Effector memory CD4-positive, alpha-beta T cell (primary cell): ENCODE measurements around the gene GSTM3.
A peak's percentile ranks its signal among the peaks of the same experiment; 100 is the strongest.

Experiments
- DNase-seq, 3 donors: peaks; one replicate each; pipeline ENCODE4 v3.0.0-alpha.2; 2020
- H3K27ac ChIP-seq: 2 replicates; pipeline ENCODE4 v1.7.0; 2013; ENCODE audit warnings: mild to moderate bottlenecking, low read length, moderate library complexity; ENCODE audit not compliant: insufficient read depth, poor library complexity, severe bottlenecking
- H3K27me3 ChIP-seq: replicated peaks from 2 replicates; pipeline ENCODE4 v1.7.0; 2013; ENCODE audit warnings: mild to moderate bottlenecking, low read length; ENCODE audit not compliant: insufficient read depth, control insufficient read depth, poor library complexity, severe bottlenecking
- H3K36me3 ChIP-seq: 2 replicates; pipeline ENCODE4 v1.7.0; 2013; ENCODE audit warnings: mild to moderate bottlenecking, low read length, moderate library complexity; ENCODE audit not compliant: control insufficient read depth, insufficient read depth
- H3K4me1 ChIP-seq: 2 replicates; pipeline ENCODE4 v1.7.0; 2013; ENCODE audit warnings: low read length, mild to moderate bottlenecking; ENCODE audit not compliant: control insufficient read depth, insufficient read depth, poor library complexity, severe bottlenecking
- H3K4me3 ChIP-seq: 2 replicates; pipeline ENCODE4 v1.7.0; 2013; ENCODE audit warnings: low read length, low read depth, mild to moderate bottlenecking; ENCODE audit not compliant: insufficient read depth, poor library complexity, severe bottlenecking
- H3K9me3 ChIP-seq: 2 replicates; pipeline ENCODE4 v1.7.0; 2013; ENCODE audit warnings: mild to moderate bottlenecking, low read length, moderate library complexity; ENCODE audit not compliant: control insufficient read depth

GSTM3 gene

DNA sequence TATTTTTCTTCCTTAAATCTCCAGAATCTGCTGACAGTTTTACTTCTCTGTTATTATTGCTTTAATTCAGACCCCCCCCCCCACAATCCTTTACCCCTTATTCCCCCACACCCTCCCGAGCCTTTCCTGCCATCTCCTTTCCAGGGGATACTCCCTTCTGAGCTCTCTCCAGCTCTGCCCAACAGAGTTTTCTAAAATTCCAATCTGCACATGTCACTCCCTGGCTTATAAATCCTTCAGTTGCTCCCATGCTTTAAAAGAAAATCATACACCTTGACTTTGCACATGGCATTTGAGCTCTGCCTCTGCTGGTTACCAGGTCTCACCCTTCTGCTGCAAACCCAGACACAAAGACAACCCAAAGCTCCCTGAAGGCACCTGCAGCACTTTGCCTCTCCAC lies 34.6 kb upstream of the GSTM3 start:
- Histone ChIP-seq H3K9me3 (no peaks in the 10 kb centered on the region), H3K4me3 (no peak overlapping the region), H3K36me3 (no peaks in the 10 kb centered on the region), H3K4me1 (peaks cover 4% of the 10 kb centered on the region), H3K27me3 (no peaks in the 10 kb centered on the region), H3K27ac (no peak overlapping the region)
- no peak for DNase-seq

- Histone ChIP-seq H3K27ac (no peak overlapping the region), H3K4me1 (peaks cover 4% of the 10 kb centered on the region), H3K27me3 (no peaks in the 10 kb centered on the region), H3K9me3 (no peaks in the 10 kb centered on the region), H3K4me3 (no peak overlapping the region), H3K36me3 (no peaks in the 10 kb centered on the region)
- DNase-seq: no peak
Measured at GRCh38 chr1:109773900-109774485, 33.2 kb upstream of the GSTM3 start.

- no peaks in the 10 kb centered on the region for H3K9me3 ChIP-seq
- peak; percentile 32 to 55 (median 42) for DNase-seq
- H3K4me1 ChIP-seq: peaks cover 4% of the 10 kb centered on the region
- H3K36me3 ChIP-seq: no peaks in the 10 kb centered on the region
- no peak overlapping the region for H3K4me3 ChIP-seq
- H3K27ac ChIP-seq: no peak overlapping the region
- H3K27me3 ChIP-seq: no peaks in the 10 kb centered on the region
Measured at GRCh38 chr1:109773203-109773899, 32.5 kb upstream of the GSTM3 start.

- Histone ChIP-seq H3K27ac (no peak overlapping the region), H3K9me3 (no peaks in the 10 kb centered on the region), H3K27me3 (no peaks in the 10 kb centered on the region), H3K4me1 (peaks cover 4% of the 10 kb centered on the region), H3K4me3 (no peak overlapping the region), H3K36me3 (no peaks in the 10 kb centered on the region)
- DNase-seq: no peak
Measured at GRCh38 chr1:109772658-109773202, 31.9 kb upstream of the GSTM3 start.

- Histone ChIP-seq H3K27me3 (no peaks in the 10 kb centered on the region), H3K36me3 (no peaks in the 10 kb centered on the region), H3K4me3 (no peak overlapping the region), H3K27ac (no peak overlapping the region), H3K9me3 (no peaks in the 10 kb centered on the region), H3K4me1 (peaks cover 4% of the 10 kb centered on the region)
- DNase-seq: no peak
Measured at GRCh38 chr1:109771712-109772657, 31.1 kb upstream of the GSTM3 start.

GRCh38 chr1:109770331-109771095 lies 29.7 kb upstream of the GSTM3 start:
- H3K27ac ChIP-seq: no peak overlapping the region
- no peak for DNase-seq

DNA sequence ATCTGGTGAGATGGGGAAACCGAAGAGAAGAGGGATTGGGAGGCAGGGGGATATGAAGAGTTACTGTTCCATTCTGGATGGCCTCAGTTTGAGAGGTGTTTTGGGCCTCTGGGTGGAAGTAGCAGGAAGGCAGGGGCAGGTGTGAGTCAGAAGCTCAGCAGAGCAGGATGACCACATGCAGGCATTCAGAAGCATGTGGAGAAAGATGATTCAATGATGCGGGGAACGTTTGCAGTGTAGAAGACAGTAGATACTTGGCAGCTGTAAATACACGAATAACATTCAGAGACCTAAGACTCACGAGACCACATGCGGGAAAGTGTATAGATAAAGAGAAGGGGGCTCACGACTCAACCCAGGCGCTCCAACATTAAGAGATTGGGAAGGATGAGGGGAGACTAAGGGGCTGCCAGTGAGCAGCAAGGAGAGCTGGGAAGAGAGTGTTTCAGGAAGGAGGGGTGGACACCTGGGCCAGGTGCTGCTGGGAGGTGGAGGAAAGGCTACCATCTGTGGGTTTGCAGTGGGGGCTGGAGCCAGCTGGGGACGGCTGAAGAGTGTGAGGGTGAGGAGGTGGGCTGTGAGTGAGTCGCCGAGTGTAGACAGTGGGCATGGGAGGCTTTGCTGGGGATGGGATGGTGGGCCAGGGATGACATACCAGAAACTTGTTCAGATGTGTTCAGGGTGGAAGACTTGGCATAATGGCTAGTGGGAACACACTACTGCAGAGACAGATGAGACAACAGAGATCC lies 28.7 kb upstream of the GSTM3 start:
- peaks cover 4% of the 10 kb centered on the region for H3K4me1 ChIP-seq
- peaks cover 4% of the 10 kb centered on the region for H3K27me3 ChIP-seq
- no peak overlapping the region for H3K27ac ChIP-seq
- H3K36me3 ChIP-seq: no peaks in the 10 kb centered on the region
- no peak overlapping the region for H3K4me3 ChIP-seq
- DNase-seq: no peak
- H3K9me3 ChIP-seq: no peaks in the 10 kb centered on the region

More at GRCh38 chr1:109770331-109771095, 29.7 kb upstream of the GSTM3 start:
- Histone ChIP-seq H3K36me3 (no peaks in the 10 kb centered on the region), H3K27me3 (no peaks in the 10 kb centered on the region), H3K9me3 (no peaks in the 10 kb centered on the region), H3K4me3 (no peak overlapping the region), H3K4me1 (peaks cover 4% of the 10 kb centered on the region)

- H3K27me3 ChIP-seq: peaks cover 4% of the 10 kb centered on the region
- H3K36me3 ChIP-seq: no peaks in the 10 kb centered on the region
- H3K4me1 ChIP-seq: peaks cover 1% of the 10 kb centered on the region
- no peak overlapping the region for H3K27ac ChIP-seq
- no peaks in the 10 kb centered on the region for H3K9me3 ChIP-seq
- H3K4me3 ChIP-seq: no peak overlapping the region
- no peak for DNase-seq
Measured at GRCh38 chr1:109768820-109769219, 28.0 kb upstream of the GSTM3 start.

- H3K27ac ChIP-seq: no peak overlapping the region
- H3K36me3 ChIP-seq: no peaks in the 10 kb centered on the region
- no peaks in the 10 kb centered on the region for H3K9me3 ChIP-seq
- H3K27me3 ChIP-seq: peaks cover 4% of the 10 kb centered on the region
- H3K4me3 ChIP-seq: no peak overlapping the region
- DNase-seq: no peak
- no peaks in the 10 kb centered on the region for H3K4me1 ChIP-seq
Measured at GRCh38 chr1:109768335-109768650, 27.5 kb upstream of the GSTM3 start.
